ENCODE data around the gene C22orf39. TPM values are rescaled to one million over a fixed set of nuclear protein-coding genes. Genes with fewer than 3 reads are reported as not detected.

Gene C22orf39
- total RNA-seq, 2 donors from 2014 or later = 57.4 to 85.8 TPM

- intact Hi-C loops (cut with DNase I) = no loop called here
- Histone ChIP-seq H3K27ac (no peak overlapping the region), H3K4me3 (no peak overlapping the region), H3K9me3 (no peaks in the 10 kb centered on the region), H3K4me1 (replicated peaks) (no peaks in the 10 kb centered on the region), H3K27me3 (replicated peaks; ENCODE audit: insufficient read depth) (no peaks in the 10 kb centered on the region), H3K36me3 (peaks cover 0 to 11% of the 10 kb centered on the region in 2 donors)
- 76% methylated on average over 6 of the region's 6 CpGs for WGBS
- no peak for DNase-seq (ENCODE audit: low spot score)
- TF ChIP-seq POLR2A (IDR thresholded peaks at IDR 0.05) (no peak), POLR2AphosphoS5 (IDR thresholded peaks at IDR 0.05) (no peak)
- TF ChIP-seq, protein P1, sequence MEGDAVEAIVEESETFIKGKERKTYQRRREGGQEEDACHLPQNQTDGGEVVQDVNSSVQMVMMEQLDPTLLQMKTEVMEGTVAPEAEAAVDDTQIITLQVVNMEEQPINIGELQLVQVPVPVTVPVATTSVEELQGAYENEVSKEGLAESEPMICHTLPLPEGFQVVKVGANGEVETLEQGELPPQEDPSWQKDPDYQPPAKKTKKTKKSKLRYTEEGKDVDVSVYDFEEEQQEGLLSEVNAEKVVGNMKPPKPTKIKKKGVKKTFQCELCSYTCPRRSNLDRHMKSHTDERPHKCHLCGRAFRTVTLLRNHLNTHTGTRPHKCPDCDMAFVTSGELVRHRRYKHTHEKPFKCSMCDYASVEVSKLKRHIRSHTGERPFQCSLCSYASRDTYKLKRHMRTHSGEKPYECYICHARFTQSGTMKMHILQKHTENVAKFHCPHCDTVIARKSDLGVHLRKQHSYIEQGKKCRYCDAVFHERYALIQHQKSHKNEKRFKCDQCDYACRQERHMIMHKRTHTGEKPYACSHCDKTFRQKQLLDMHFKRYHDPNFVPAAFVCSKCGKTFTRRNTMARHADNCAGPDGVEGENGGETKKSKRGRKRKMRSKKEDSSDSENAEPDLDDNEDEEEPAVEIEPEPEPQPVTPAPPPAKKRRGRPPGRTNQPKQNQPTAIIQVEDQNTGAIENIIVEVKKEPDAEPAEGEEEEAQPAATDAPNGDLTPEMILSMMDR (IDR thresholded peaks at IDR 0.05) = no peak
Observed at GRCh38 chr22:19398206-19398605, 49.3 kb downstream of the C22orf39 start.

DNA sequence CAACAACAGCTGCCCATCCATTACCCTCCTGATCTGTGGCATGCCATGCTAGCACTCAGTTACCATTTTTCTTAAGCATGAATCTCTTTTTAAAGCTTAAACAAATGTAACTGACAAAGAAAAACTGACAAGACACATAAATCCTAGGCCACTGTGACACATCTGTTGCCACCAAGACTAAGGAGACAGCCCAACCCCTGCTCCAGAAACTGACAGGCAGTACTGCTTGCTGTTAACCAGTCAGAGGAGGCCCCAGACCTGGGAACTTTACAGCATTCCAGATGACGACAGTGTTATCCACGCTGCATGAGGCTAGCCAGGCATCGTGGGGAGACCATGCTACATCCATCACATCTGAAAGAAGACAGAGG is 49.8 kb downstream of the C22orf39 start:
- no peaks in the 10 kb centered on the region for H3K9me3 ChIP-seq
- peaks cover 0 to 11% of the 10 kb centered on the region in 2 donors for H3K36me3 ChIP-seq
- intact Hi-C loops (cut with DNase I) = no loop called here

DNA sequence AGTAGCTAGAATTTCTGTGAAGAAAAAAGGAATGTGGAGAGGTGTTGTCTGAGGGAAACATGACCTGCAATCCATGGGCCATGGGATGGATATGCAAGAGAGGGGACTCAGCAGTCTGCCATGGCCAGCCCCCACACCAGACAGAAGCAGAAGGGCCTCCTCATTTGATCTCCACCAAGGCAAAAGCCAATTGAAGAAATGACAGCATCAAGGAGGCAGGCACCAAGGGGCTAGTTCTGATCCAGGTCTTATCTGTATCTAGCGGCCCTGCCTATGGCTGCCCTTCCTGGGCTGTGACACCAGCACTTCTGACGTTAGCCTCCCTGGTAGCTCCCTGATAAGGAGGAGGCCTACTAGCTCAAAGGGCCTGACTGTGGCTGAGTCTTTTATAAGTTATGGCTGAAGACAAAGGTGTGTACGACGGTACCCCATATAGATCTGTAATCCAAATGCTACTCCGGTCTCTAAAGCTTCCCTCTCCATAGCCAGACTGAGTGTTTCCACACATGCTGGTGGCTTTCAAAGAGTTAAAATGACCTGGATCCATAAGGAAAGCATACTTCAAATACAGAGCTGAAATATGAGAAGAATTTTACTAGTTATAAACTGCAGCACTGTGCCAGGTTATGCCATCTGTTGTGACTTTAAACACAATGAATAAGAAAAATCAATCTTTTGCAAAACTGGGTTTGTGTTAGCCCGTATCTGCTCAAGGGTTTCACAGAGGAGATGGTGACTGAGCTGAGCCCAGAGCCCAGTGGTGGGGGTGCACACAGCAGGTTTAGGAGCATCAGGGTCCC is 50.4 kb downstream of the C22orf39 start:
- H3K27me3 ChIP-seq (replicated peaks; ENCODE audit: insufficient read depth) = no peaks in the 10 kb centered on the region
- 89% methylated on average over 6 of the region's 6 CpGs for WGBS
- no peaks in the 10 kb centered on the region for H3K4me1 ChIP-seq (replicated peaks)
- no peak overlapping the region for H3K4me3 ChIP-seq
- TF ChIP-seq, protein P1 (IDR thresholded peaks at IDR 0.05) = no peak
- no peak for DNase-seq (ENCODE audit: low spot score)
- H3K36me3 ChIP-seq = peaks cover 0 to 11% of the 10 kb centered on the region in 2 donors
- intact Hi-C loops (cut with DNase I) = no loop called here
- H3K9me3 ChIP-seq = no peaks in the 10 kb centered on the region
- H3K27ac ChIP-seq = no peak overlapping the region

More for the DNA sequence above, 49.8 kb downstream of the C22orf39 start:
- TF ChIP-seq, protein P1 (IDR thresholded peaks at IDR 0.05) = no peak
- no peak for TF ChIP-seq POLR2A (IDR thresholded peaks at IDR 0.05)
- TF ChIP-seq POLR2AphosphoS5 (IDR thresholded peaks at IDR 0.05) = no peak
- H3K4me3 ChIP-seq = no peak overlapping the region
- H3K27me3 ChIP-seq (replicated peaks; ENCODE audit: insufficient read depth) = no peaks in the 10 kb centered on the region
- H3K27ac ChIP-seq = no peak overlapping the region
- no peak for DNase-seq (ENCODE audit: low spot score)
- WGBS = 74% methylated on average over 3 of the region's 3 CpGs
- no peaks in the 10 kb centered on the region for H3K4me1 ChIP-seq (replicated peaks)

- intact Hi-C loops (cut with DNase I) = no loop called here
- WGBS = 73% methylated on average over 6 of the region's 6 CpGs
- Histone ChIP-seq H3K4me1 (replicated peaks) (no peaks in the 10 kb centered on the region), H3K27me3 (replicated peaks; ENCODE audit: insufficient read depth) (no peaks in the 10 kb centered on the region), H3K9me3 (no peaks in the 10 kb centered on the region), H3K36me3 (peaks cover 0 to 11% of the 10 kb centered on the region in 2 donors), H3K27ac (no peak overlapping the region), H3K4me3 (no peak overlapping the region)
- TF ChIP-seq POLR2AphosphoS5 (IDR thresholded peaks at IDR 0.05) (no peak), POLR2A (IDR thresholded peaks at IDR 0.05) (no peak)
- TF ChIP-seq, protein P1 (IDR thresholded peaks at IDR 0.05) = no peak
- DNase-seq (ENCODE audit: low spot score) = no peak
Observed at GRCh38 chr22:19396561-19396933, 51.0 kb downstream of the C22orf39 start.

GRCh38 chr22:19395276-19395675 is 52.2 kb downstream of the C22orf39 start:
- no peak overlapping the region for H3K27ac ChIP-seq
- H3K27me3 ChIP-seq (replicated peaks; ENCODE audit: insufficient read depth) = no peaks in the 10 kb centered on the region
- H3K4me1 ChIP-seq (replicated peaks) = no peaks in the 10 kb centered on the region
- intact Hi-C loops (cut with DNase I) = no loop called here
- no peaks in the 10 kb centered on the region for H3K9me3 ChIP-seq
- H3K36me3 ChIP-seq = peaks cover 0 to 11% of the 10 kb centered on the region in 2 donors
- WGBS = 96% methylated on average over 4 of the region's 4 CpGs
- TF ChIP-seq POLR2A (IDR thresholded peaks at IDR 0.05) = no peak
- DNase-seq (ENCODE audit: low spot score) = no peak
- H3K4me3 ChIP-seq = no peak overlapping the region

Data from prostate gland (tissue), 2 donors.